ENCODE results near the gene TEKT2.

TEKT2 gene

DNA sequence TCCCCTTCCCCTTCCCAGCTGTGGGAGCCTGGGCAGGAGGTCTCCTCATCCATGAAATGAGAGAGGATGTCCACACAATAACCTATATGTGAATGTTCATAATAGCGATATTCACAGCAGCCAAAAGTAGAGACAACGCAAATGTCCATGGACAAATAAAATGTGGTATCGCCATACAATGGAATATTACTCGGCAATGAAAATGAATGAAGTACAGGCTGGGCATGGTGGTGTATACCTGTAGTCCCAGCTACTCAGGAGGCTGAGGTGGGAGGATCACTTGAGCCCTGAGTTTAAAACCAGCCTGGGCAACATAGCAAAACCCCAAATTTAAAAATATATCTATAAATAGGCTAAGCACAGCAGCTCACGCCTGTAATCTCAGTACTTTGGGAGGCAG is 17.7 kb downstream of the TEKT2 start:
- Histone ChIP-seq H3K36me3 (ENCODE audit: insufficient read depth) (no peaks in the 10 kb centered on the region), H3K27me3 (ENCODE audit: insufficient read depth, low read depth) (no peaks in the 10 kb centered on the region), H3K79me2 (ENCODE audit: insufficient read depth, low read depth) (no peaks in the 10 kb centered on the region), H4K20me1 (ENCODE audit: insufficient read depth) (no peaks in the 10 kb centered on the region), H3K4me2 (no peak overlapping the region), H3K27ac (no peak overlapping the region), H3K4me3 (IDR thresholded peaks at IDR 0.05; ENCODE audit: insufficient read depth, low read depth, low read length) (no peak overlapping the region), H3K4me1 (ENCODE audit: low read depth, poor library complexity, severe bottlenecking) (no peaks in the 10 kb centered on the region), H2AFZ (ENCODE audit: low read depth) (no peak overlapping the region), H3K9ac (no peak overlapping the region)
- TF ChIP-seq, protein P1, sequence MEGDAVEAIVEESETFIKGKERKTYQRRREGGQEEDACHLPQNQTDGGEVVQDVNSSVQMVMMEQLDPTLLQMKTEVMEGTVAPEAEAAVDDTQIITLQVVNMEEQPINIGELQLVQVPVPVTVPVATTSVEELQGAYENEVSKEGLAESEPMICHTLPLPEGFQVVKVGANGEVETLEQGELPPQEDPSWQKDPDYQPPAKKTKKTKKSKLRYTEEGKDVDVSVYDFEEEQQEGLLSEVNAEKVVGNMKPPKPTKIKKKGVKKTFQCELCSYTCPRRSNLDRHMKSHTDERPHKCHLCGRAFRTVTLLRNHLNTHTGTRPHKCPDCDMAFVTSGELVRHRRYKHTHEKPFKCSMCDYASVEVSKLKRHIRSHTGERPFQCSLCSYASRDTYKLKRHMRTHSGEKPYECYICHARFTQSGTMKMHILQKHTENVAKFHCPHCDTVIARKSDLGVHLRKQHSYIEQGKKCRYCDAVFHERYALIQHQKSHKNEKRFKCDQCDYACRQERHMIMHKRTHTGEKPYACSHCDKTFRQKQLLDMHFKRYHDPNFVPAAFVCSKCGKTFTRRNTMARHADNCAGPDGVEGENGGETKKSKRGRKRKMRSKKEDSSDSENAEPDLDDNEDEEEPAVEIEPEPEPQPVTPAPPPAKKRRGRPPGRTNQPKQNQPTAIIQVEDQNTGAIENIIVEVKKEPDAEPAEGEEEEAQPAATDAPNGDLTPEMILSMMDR (conservative IDR thresholded peaks at IDR 0.05; ENCODE audit: low read depth, low read length), result no peak

DNA sequence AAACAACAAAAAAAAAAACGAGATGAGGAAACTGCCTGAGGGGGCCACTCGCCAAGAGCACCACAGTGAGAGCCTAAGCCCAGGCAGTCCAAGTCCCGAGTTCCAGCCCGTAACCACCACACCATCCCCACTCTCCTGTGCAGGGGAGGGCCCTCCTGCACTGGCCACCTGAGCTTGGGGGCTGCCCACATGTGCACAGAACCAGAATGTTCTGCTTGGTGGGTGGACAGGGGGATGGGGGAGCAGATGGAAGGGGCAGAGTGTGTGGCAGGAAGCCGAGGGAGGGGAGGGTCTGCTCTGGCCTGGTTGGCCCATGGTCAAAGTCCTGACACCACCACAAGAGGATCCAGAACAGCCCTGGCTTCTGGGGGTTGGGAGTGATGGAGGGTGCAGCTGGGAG is 22.4 kb downstream of the TEKT2 start:
- H3K27ac ChIP-seq, result no peak overlapping the region
- H3K79me2 ChIP-seq (ENCODE audit: insufficient read depth, low read depth), result no peaks in the 10 kb centered on the region
- no peak overlapping the region for H3K4me2 ChIP-seq
- H3K9ac ChIP-seq, result no peak overlapping the region
- H4K20me1 ChIP-seq (ENCODE audit: insufficient read depth), result no peaks in the 10 kb centered on the region
- no peaks in the 10 kb centered on the region for H3K27me3 ChIP-seq (ENCODE audit: insufficient read depth, low read depth)
- no peak overlapping the region for H3K4me3 ChIP-seq (IDR thresholded peaks at IDR 0.05; ENCODE audit: insufficient read depth, low read depth, low read length)
- no peaks in the 10 kb centered on the region for H3K36me3 ChIP-seq (ENCODE audit: insufficient read depth)
- TF ChIP-seq, protein P1 (conservative IDR thresholded peaks at IDR 0.05; ENCODE audit: low read depth, low read length), result no peak
- H2AFZ ChIP-seq (ENCODE audit: low read depth), result no peak overlapping the region
- no peaks in the 10 kb centered on the region for H3K4me1 ChIP-seq (ENCODE audit: low read depth, poor library complexity, severe bottlenecking)

DNA sequence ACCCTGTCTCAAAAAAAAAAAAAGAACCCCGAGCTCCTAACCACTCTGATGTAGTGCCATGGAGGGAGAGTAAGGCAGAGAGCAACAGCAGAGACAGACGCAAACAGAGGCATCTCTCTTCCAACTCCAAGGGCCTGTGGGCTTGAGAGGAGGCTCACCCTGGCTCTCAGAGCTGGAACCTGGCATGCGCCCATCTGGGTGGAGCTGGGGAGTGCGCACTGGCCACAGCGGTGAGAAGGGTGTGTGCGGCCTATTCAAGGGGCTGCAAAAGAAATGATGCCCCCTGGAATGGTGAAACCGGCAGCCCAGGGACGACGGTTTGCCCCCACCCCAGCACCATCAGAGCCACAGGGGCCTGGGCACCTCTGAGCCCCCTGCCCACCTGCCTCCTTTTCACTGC is 23.5 kb downstream of the TEKT2 start:
- Histone ChIP-seq H4K20me1 (ENCODE audit: insufficient read depth) (no peaks in the 10 kb centered on the region), H3K36me3 (ENCODE audit: insufficient read depth) (no peaks in the 10 kb centered on the region), H3K4me3 (IDR thresholded peaks at IDR 0.05; ENCODE audit: insufficient read depth, low read depth, low read length) (no peak overlapping the region), H3K4me1 (ENCODE audit: low read depth, poor library complexity, severe bottlenecking) (no peaks in the 10 kb centered on the region), H3K4me2 (no peak overlapping the region), H3K9ac (no peak overlapping the region), H3K79me2 (ENCODE audit: insufficient read depth, low read depth) (no peaks in the 10 kb centered on the region), H2AFZ (ENCODE audit: low read depth) (no peak overlapping the region), H3K27me3 (ENCODE audit: insufficient read depth, low read depth) (no peaks in the 10 kb centered on the region), H3K27ac (no peak overlapping the region)
- TF ChIP-seq, protein P1 (conservative IDR thresholded peaks at IDR 0.05; ENCODE audit: low read depth, low read length), result no peak

DNA sequence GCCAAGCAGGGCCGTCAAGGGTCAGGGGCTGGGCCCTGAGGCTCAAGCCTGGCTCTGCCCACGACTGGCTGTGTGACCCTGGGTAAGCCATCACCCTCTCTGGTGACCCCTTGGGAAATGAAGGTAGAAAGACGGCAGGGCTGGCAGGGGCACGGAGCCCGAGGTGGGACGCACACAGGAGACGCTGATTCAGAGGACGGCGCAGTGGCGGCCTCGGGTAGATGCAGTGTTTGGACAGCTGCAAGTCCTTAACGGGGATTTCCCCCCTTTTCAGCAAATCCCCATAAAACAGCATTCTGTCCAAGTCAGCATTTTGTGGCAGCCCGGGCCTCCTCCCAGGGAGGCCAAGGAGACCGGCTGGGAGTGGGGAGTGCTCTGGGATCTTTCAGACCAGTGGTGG is 24.4 kb downstream of the TEKT2 start:
- H3K4me2 ChIP-seq, result no peak overlapping the region
- no peak overlapping the region for H2AFZ ChIP-seq (ENCODE audit: low read depth)

More for the DNA sequence above, 24.4 kb downstream of the TEKT2 start:
- Histone ChIP-seq H4K20me1 (ENCODE audit: insufficient read depth) (no peaks in the 10 kb centered on the region), H3K79me2 (ENCODE audit: insufficient read depth, low read depth) (no peaks in the 10 kb centered on the region), H3K4me3 (IDR thresholded peaks at IDR 0.05; ENCODE audit: insufficient read depth, low read depth, low read length) (no peak overlapping the region), H3K9ac (no peak overlapping the region), H3K4me1 (ENCODE audit: low read depth, poor library complexity, severe bottlenecking) (no peaks in the 10 kb centered on the region), H3K27ac (no peak overlapping the region), H3K27me3 (ENCODE audit: insufficient read depth, low read depth) (no peaks in the 10 kb centered on the region), H3K36me3 (ENCODE audit: insufficient read depth) (no peaks in the 10 kb centered on the region)
- TF ChIP-seq, protein P1 (conservative IDR thresholded peaks at IDR 0.05; ENCODE audit: low read depth, low read length), result no peak

All from KMS-11 (cell line).